ENCODE results near the gene ATP1A2.

ATP1A2 gene

DNA sequence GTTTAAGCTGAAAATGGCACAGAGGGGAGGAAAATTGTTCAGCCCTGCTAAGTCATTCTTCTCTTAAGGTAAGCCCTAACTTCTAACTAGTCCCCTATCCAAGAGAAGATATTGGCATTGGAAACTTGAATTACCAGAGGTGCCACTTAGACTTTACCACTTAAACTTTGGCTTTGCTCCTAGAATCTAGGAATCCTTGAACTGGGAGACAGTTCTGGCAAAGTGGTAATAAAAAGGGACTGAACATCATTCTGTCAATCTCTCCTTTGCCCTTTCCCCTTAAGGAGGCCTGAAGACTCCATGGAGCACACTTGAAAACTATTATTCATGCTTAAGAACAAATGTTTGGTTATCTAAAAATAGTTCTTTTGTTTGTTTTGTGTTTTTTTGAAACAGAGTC is 44.3 kb downstream of the ATP1A2 start:
- Histone ChIP-seq H3K27ac (no peak overlapping the region), H3K4me3 (no peak overlapping the region)
- DNase-seq (ENCODE audit: low spot score), result no peak
- TF ChIP-seq, protein P1, sequence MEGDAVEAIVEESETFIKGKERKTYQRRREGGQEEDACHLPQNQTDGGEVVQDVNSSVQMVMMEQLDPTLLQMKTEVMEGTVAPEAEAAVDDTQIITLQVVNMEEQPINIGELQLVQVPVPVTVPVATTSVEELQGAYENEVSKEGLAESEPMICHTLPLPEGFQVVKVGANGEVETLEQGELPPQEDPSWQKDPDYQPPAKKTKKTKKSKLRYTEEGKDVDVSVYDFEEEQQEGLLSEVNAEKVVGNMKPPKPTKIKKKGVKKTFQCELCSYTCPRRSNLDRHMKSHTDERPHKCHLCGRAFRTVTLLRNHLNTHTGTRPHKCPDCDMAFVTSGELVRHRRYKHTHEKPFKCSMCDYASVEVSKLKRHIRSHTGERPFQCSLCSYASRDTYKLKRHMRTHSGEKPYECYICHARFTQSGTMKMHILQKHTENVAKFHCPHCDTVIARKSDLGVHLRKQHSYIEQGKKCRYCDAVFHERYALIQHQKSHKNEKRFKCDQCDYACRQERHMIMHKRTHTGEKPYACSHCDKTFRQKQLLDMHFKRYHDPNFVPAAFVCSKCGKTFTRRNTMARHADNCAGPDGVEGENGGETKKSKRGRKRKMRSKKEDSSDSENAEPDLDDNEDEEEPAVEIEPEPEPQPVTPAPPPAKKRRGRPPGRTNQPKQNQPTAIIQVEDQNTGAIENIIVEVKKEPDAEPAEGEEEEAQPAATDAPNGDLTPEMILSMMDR (IDR thresholded peaks at IDR 0.05), result no peak

DNA sequence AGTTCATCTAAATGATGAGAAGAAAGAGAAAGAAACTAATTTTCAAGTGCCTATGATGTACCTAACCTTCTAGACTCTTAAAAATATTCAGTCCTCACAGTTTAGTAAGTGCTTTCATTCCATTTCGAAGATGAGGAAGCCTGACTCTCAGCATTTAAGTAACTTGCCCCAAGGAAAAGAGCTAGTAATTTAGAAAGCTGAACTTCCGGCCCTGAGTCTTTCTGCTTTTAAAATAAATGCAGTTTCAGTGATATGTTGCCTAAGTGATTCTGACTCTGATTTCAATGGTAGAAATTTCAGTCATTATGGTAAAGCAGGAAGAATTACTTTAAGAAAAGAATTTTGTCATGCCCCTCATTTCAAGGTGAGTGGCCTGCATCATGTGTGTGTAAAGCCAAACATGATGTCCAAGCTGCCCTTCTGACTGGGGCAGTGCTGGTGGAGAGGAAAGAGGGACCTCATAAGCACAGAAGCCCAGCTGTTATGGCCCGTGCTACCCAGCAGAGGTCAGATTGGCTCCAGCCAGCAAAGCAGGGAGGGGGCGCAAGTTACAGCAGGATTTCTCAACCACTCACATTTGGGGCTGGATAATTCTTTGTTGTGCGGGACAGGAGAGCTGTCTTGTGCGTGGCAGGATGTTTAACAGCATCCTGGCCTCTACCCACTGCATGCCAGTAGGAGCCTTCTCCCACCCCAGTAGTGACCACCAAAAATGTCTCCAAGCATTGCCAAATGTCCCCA is 46.6 kb downstream of the ATP1A2 start:
- H3K27ac ChIP-seq, result no peak overlapping the region
- H3K4me3 ChIP-seq, result no peak overlapping the region
- TF ChIP-seq, protein P1 (IDR thresholded peaks at IDR 0.05), result no peak
- DNase-seq (ENCODE audit: low spot score), result no peak

DNA sequence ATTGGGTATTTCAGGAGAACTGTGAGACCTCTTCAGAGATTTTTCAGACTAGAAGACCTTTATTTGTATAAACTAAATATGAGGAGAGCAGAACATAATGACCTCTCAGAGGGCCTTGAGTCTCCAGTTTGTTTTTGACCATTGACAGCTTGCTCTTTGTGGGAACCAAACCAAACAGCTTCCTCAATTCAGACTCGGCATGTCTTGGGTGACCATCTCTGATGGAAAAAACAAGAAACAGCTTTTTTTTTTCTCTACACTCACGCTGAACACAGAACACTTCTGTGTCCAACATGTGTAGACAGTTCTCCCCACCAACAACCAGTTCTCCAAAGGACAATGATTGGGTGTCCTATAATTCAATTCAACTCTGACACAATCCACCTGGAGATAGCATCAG is 47.4 kb downstream of the ATP1A2 start:
- Histone ChIP-seq H3K27ac (no peak overlapping the region), H3K4me3 (no peak overlapping the region)
- TF ChIP-seq, protein P1 (IDR thresholded peaks at IDR 0.05), result no peak
- no peak for DNase-seq (ENCODE audit: low spot score)

DNA sequence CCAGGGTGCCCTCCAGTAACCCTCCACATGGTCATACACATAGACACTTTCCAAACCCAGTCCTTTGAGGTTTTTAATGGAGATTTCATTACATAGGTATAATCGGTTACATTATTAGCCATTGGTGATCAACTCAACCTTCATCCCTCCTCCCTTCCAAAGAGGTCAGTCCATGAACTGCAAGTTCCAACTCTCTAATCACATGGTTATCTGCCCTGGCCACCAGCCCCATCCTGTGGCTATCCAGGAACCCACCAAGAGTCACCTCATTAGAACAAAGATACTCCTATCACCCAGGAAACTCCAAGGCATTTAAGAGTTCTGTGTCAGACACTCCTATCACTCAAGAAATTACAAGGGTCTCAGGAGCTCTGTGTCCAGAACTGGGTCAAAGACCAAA is 48.1 kb downstream of the ATP1A2 start:
- Histone ChIP-seq H3K27ac (no peak overlapping the region), H3K4me3 (no peak overlapping the region)
- DNase-seq (ENCODE audit: low spot score), result no peak
- TF ChIP-seq, protein P1 (IDR thresholded peaks at IDR 0.05), result no peak

DNA sequence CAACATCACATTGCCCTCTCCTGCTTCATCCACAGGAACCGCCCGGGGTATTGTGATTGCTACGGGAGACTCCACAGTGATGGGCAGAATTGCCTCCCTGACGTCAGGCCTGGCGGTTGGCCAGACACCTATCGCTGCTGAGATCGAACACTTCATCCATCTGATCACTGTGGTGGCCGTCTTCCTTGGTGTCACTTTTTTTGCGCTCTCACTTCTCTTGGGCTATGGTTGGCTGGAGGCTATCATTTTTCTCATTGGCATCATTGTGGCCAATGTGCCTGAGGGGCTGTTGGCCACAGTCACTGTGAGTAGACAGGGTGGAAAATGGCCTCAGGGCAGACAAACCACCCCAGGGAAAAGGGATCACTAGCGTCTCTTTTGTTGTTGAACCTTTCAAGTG is 48.6 kb downstream of the ATP1A2 start:
- TF ChIP-seq, protein P1 (IDR thresholded peaks at IDR 0.05), result no peak
- no peak for DNase-seq (ENCODE audit: low spot score)
- H3K4me3 ChIP-seq, result no peak overlapping the region

DNA sequence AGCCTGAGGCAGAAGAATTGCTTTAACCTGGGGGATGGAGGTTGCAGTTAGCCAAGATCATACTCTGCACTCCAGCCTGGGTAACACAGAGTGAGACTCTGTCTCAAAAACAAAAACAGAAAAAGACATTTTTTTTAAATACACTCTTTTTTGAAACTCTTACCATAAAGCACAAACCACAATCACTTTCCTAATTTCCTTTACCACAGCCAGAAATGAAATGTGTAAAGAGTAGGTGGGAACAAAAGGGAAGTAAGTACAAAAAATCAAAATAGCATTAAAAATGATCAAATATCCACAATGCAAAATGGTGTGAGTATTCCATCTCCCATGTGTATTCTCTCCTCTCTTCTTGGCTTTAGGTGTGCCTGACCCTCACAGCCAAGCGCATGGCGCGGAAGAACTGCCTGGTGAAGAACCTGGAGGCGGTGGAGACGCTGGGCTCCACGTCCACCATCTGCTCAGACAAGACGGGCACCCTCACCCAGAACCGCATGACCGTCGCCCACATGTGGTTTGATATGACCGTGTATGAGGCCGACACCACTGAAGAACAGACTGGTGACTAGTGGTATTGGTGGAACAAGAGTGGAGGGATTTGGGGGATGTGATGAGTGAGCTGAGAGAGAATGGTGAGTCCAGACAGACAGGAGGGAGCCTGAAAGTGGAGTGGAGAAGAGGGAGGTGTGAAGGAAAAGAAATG is 50.8 kb downstream of the ATP1A2 start:
- DNase-seq (ENCODE audit: low spot score), result no peak
- Histone ChIP-seq H3K27ac (no peak overlapping the region), H3K4me3 (no peak overlapping the region)
- TF ChIP-seq, protein P1 (IDR thresholded peaks at IDR 0.05), result no peak

More for the DNA sequence above, 48.6 kb downstream of the ATP1A2 start:
- H3K27ac ChIP-seq, result no peak overlapping the region

DNA sequence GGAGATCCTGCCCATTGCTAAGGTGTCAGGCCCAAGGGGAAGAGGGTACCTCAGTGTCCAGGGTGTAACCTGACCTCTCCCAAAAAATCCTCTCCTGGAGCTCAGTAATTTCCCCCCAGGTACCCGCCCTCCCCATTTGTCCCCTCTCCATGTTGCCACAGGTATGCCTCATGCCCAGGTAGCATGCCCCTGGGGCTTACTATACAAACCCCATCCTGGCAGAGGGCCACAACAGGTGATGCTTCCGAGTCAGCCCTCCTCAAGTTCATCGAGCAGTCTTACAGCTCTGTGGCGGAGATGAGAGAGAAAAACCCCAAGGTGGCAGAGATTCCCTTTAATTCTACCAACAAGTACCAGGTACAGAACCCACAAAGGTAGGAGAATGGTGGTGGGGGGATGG is 51.5 kb downstream of the ATP1A2 start:
- H3K27ac ChIP-seq, result no peak overlapping the region
- DNase-seq (ENCODE audit: low spot score), result no peak
- TF ChIP-seq, protein P1 (IDR thresholded peaks at IDR 0.05), result no peak
- no peak overlapping the region for H3K4me3 ChIP-seq
